ENCODE results near the gene STK11IP. TPM values are rescaled to one million over a fixed set of nuclear protein-coding genes. Genes with fewer than 3 reads are reported as not detected.

Gene STK11IP
- total and polyA plus RNA-seq, 10 of the 15 experiments (the other 5 are each of a cell fraction or from before 2014, with no cell fraction given): 0.42 to 24.0 (median 11.4) TPM

DNA sequence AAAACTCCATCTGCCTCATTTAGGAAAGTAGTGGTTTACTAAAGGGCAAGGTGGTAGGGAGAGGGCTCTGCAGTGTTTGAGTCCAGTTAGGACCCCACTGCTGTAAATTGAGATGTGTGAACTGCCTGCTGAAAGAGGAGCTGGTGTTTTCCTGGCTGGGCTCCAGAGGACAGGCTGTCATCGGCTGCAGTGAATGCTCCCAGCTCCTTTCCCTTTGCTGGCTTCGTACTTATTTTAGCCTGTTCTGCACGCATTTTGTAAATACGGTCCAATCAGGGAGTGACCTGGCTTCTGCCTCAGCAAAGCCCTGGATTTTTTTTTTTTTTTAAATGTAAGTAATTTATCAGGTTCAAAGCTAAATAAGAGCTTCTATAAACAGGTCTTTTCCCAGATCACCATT lies 67.3 kb downstream of the STK11IP start (continued):
- TF ChIP-seq, protein P1, sequence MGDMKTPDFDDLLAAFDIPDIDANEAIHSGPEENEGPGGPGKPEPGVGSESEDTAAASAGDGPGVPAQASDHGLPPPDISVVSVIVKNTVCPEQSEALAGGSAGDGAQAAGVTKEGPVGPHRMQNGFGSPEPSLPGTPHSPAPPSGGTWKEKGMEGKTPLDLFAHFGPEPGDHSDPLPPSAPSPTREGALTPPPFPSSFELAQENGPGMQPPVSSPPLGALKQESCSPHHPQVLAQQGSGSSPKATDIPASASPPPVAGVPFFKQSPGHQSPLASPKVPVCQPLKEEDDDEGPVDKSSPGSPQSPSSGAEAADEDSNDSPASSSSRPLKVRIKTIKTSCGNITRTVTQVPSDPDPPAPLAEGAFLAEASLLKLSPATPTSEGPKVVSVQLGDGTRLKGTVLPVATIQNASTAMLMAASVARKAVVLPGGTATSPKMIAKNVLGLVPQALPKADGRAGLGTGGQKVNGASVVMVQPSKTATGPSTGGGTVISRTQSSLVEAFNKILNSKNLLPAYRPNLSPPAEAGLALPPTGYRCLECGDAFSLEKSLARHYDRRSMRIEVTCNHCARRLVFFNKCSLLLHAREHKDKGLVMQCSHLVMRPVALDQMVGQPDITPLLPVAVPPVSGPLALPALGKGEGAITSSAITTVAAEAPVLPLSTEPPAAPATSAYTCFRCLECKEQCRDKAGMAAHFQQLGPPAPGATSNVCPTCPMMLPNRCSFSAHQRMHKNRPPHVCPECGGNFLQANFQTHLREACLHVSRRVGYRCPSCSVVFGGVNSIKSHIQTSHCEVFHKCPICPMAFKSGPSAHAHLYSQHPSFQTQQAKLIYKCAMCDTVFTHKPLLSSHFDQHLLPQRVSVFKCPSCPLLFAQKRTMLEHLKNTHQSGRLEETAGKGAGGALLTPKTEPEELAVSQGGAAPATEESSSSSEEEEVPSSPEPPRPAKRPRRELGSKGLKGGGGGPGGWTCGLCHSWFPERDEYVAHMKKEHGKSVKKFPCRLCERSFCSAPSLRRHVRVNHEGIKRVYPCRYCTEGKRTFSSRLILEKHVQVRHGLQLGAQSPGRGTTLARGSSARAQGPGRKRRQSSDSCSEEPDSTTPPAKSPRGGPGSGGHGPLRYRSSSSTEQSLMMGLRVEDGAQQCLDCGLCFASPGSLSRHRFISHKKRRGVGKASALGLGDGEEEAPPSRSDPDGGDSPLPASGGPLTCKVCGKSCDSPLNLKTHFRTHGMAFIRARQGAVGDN (IDR thresholded peaks at IDR 0.05): no peak
- no peak for TF ChIP-seq REST (IDR thresholded peaks at IDR 0.05; ENCODE audit: low read depth, low read length)
- TF ChIP-seq JUNB (IDR thresholded peaks at IDR 0.05): no peak
- TF ChIP-seq ZNF217 (IDR thresholded peaks at IDR 0.05): no peak
- TF ChIP-seq ZNF24 (IDR thresholded peaks at IDR 0.05): no peak
- TF ChIP-seq E2F8 (IDR thresholded peaks at IDR 0.05; ENCODE audit: low read depth, partially characterized antibody): no peak
